IPS DF 4.7 (cell line): ENCODE measurements around the gene SPP2.

Source experiments
- DNase-seq: peaks from one replicate; pipeline ENCODE4 v3.0.0-alpha.2; 2013; ENCODE audit warnings: low spot score; ENCODE audit errors: extremely low read depth

Gene SPP2

DNA sequence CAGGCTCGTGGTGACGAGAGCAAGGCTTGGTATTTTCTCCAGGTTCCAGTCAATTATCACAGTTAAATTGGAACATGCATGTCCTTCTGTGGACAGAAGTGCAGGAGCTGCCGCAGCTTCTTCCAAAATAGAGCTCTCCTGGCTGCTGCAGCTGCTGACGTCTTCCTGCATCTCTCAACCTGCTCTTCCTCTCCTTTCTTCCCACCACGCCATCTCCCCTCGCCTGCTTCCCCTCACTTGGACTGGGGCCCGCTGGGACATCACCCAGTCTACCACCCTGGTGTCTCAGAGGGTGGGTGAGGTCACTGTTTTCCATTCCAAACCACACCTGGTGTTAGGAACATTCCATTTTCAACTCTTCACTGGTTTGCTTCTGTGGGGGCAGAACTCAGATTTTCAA lies 41.4 kb downstream of the SPP2 start:
- no peak for DNase-seq

DNA sequence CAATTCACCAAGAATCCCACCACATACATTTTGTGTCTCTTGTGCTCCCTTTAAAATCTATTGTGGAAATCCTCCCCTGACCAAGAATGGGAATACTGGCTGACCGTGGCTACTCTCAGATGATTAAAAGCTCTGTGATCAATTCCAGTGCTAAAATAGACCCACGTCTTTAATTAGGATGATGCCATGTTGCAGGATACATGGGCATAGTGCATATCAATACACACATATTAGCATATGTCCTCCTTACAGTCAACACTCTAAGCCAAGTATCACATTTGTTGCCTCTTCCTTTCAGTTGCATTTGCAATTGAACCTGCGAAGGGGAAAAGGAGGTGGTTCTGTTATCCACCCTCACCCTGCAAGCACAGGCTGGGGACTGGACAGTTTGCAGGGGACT lies 41.8 kb downstream of the SPP2 start:
- DNase-seq, result no peak

DNA sequence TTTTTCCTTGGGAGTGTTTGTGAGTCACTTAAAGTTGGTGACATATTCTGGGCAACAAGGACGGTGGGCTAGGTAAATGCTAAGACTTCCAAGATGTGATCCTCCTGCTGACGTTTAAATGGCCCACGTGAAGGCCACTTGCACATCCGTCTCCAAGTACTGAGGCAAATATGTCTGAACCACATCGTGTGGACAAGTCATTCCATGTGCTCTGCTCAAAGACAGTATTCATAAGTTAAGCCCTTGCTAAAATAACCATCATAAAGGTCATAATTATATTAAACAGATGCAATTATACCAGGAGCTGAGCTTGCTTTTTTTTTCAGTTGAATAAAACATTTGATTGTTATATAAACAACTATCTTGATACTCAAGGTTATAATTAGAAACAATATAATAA lies 44.8 kb downstream of the SPP2 start:
- no peak for DNase-seq

DNA sequence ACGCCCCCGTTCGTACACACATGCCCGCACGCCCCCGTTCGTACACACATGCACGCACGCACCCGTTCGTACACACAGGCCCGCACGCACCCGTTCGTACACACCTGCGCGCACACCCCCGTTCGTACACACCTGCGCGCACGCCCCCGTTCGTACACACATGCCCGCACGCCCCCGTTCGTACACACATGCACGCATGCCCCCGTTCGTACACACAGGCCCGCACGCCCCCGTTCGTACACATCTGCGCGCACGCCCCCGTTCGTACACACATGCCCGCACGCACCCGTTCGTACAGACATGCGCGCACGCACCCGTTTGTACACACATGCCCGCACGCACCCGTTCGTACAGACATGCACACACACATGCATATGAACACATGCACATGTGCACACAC lies 45.7 kb downstream of the SPP2 start:
- DNase-seq, result no peak

DNA sequence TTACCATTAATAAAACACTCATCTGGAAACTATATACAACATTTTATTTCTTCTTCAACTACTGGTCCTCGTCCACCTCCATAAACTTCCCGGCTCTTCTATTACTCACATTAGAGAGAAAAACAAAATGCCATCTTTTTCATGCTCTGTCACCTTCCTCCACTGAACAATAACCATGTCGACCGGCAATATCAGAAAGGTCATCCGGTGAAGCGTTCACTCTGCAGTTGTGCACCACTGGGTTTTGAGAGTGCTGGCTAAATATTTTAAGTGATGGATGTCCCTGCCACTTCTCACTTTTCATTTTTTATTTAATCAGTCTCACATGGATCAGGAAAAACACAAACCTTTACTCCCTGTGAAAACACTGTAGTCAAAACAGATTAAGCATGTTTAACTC lies 48.2 kb downstream of the SPP2 start:
- no peak for DNase-seq

DNA sequence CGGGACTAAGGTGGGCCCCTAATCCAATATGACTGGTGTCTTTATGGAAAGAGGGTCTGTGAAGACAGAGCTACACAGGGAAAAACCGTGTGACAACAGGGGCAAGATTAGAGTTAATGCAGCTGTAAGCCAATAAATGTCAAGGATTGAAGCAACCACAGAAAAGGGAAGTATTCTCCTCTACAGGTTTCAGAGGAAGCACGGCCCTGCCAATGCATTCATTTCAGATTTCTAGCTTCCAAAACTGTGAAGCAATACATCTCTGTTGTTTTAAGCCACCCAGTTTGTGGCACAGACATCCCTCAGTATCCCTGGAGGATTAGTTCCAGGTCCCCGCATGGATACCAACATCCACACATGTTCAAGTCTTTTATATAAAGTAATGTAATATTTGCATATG lies 48.8 kb downstream of the SPP2 start:
- no peak for DNase-seq

DNA sequence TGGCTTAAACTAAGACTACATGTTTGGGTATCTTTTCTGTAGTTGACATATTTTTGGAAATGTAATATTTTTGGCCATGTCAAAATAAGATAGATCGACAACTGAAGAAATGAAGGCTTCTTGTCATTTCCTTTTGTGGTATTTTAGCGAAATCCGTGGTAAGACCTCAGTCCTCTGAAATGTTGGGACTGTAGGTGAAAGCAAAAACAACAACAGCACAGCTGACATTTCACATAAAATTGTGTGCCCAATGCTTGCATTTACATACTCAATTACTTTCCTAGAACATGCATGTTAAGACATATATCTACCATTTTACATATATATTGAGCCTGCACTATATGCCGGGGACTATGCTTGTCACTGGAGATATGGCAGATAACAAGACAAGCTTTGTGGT lies 50.2 kb downstream of the SPP2 start:
- no peak for DNase-seq

DNA sequence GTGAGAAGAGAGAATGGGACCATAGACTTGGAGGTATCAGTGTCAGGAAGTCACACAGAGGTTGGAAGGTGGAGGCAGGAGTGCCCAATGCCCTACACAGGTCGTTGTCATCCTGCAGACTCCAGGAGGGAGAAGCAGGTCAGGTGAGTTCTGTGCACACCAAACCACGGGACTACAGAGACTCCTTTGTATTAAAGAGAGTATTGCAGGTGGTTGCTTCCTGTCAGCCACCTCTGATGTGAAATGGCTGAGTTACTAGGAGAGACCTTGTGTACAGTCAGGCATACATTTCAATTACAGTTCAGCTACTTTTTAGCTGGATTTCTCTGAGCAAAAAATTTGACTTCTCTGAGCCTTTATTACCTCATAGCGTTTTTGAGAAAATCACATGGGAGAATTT lies 51.6 kb downstream of the SPP2 start:
- no peak for DNase-seq

DNA sequence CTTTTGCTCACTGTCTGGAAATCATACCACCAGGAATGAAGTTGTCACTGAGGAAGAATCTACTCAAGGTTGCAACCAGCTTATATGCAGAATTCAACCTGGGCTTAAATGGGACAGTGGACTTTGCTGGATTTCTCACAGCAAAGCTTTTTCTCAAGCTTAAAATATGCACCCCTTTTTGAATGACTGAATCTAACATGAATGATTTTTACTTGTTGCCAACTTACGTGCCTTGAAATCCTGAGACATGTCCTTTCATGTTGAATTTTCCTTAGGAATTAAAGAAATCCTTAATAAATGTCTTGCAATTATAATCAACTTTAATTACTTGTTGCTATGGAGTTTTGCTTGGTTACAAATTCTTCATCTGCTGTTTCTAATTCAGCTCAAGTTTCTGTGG lies 57.4 kb downstream of the SPP2 start:
- DNase-seq, result no peak

DNA sequence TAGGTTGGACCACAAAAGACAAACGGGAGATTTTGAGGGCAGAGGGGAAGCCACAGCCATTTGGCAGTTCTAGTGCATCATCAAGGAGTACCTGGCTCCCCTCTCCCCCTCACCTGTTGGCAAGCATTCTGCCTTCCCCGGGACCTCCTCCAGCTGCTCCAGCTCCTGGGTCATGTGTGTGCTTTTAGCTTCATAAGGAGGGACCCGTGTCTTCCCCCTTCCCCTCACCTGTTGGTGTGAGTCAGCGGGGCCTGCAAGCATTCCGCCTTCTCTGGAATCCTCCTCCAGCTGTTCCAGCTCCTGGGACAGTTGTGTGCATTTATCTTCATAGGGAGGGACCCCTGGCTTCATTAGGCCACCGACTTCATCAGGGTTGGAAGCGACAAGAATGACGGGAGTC lies 58.8 kb downstream of the SPP2 start:
- DNase-seq, result no peak

DNA sequence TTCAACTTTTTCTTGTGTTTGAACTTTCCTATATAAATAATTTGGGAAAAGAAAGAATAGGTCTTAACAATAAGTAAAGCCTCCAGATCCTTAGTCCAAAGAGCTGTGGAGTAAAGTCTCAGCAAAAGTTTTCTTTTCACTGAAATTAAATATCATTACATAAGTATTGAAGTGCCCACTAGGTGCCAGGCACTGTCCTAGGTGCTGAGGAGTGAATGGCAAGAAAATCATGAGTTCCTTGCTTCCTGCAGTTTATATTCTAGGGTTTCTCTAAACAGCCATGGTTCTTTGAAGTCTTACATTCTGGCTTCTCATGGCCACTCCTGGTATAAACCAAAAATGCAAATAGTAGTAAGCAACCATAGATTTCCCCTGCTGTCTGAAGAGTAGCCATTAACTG lies 59.7 kb downstream of the SPP2 start:
- no peak for DNase-seq

DNA sequence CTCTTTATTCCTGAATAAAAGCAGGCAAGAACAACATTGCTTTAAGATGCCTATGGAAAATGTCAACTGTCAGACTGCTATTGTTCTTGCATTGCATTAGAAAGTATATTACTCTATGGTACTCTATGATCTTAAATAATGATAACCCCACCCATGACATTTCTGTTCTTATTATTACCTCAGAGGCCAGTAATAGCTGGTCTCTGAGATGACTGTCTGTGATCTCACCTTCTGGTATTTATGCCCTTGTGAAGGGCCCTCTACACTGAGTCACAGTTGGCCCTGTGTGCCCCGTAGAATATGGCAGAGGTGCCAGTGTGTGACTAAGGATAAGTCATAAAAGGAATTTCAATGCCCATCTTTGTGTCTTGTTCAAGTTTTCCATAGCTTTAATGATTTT lies 61.0 kb downstream of the SPP2 start:
- DNase-seq, result no peak

DNA sequence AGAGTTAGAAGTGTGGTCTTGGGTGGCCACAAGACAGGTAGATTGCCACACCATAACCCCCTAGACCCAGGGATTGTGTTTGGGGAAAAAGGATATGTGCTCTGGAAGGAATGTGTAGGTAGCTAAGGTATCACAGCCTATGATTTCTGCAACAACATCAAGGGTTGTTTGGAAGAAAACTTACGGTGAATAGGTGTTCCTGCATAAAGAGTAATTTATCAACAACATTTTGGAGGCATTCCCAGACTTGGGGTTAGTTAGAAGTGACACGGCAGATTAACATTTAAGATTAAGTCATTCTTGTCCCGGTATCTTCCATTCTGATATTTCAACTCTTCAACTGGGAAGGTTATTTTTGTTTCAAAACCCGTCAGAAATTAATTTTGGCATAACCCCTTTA lies 65.5 kb downstream of the SPP2 start:
- no peak for DNase-seq

DNA sequence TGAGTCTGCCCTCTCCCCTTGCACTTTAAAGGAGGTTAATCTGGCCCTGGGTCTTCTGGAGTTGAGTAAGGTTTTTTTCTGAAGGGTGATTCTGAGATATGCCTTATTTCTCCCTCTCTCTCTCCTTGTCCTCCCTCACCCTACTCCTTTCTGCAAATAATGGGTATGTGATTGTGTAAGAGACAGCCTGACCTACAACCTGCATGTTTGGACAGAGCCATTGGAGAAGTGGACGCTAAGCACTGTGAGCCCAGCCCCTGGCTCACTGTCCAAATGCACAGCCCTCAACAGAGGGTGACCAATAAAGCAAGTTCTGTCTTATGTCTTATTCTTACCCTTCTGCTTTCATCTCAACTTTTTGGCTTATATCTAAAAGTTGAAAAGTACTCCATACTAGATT lies 71.5 kb downstream of the SPP2 start:
- DNase-seq, result no peak

DNA sequence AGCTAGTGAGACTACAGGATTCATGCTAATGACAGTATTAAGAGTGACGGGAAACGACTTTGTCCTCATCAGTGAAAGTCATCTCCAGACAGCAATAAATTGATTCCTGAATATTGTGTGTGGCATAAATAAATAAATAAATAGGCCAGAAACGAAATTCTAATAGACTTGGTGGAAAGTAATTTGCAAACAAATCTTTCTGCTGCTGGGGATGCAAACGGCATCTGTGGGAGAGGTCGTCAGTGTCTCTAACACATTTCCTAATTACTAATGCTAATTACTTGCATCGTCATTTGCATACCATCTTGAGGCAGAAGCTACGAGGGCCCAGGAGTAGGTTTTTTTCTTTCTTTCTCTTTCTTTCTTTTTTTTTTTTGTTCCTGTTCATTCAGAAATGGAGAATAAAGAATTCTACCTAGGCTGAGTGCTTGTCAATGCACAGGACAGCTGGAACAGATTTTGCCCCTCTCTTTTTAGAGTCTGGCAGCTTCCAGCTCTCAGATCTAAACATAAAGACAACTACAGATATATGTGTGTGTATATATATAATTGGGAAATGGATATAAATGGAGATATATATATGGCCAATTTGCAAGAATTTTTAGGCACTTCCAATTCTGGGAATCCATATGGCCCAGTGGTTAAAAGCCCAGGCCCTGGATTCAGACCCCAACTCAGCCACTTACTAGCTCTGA lies 75.1 kb downstream of the SPP2 start:
- DNase-seq, result no peak

DNA sequence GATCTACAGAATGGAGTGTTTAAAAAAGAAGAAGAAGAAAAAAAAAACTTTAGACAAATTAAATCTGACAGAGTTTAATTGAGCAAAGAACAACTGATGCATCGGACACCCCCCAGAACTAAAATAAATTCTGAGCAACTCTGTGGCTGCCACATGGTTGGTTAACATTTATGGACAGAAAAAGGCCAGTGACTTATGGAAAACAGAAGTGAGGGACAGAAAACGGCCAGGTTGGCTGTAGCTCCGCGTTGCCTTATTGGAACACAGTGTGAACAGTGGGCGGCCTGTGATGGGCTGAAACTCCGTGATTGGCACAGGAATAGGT lies 75.6 kb downstream of the SPP2 start:
- DNase-seq, result no peak
